GM21381 (cell line): ENCODE results near the gene CACNA2D2.

Experiments used
- ATAC-seq: cut with Tn5 transposase; IDR thresholded peaks from one replicate; pipeline ENCODE4 v1.9.1; 2021; ENCODE audit warnings: mild to moderate bottlenecking, moderate library complexity; ENCODE audit not compliant: unreplicated experiment

Gene CACNA2D2

DNA sequence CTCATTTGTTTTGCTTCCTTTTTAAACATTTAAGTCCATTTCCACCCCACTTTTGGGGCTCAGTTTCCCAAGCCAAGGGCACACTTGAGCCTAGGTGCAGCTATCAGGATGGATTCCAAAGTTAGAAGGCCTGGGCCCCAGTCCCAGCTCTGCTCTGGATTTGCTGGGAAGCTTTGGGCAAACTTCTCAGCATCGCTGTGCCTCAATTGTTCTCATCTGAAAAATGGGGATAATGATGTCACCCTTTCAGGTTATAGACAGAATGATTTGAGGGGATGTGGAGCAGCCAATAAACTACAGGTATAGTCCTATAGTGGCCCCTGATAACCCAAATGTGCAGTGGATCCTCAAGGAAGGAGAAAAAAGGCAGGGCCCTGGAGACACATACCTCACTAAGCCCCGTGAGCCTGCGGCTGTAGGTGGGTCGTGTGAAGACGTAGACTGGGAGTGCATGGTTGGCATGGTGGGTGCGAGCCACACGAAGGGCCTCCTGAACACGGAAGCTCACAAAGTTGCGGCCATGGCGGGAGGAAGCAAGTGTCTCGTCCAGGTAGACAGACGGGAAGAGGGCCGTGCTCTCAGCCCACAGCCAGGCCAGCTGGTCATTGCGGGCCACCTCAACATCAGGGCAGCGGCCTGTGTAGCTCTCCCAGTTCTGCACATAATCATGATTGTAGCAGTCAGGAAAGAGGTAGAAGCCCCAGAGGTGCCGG is 184.1 kb downstream of the CACNA2D2 start:
- ATAC-seq, result no peak

DNA sequence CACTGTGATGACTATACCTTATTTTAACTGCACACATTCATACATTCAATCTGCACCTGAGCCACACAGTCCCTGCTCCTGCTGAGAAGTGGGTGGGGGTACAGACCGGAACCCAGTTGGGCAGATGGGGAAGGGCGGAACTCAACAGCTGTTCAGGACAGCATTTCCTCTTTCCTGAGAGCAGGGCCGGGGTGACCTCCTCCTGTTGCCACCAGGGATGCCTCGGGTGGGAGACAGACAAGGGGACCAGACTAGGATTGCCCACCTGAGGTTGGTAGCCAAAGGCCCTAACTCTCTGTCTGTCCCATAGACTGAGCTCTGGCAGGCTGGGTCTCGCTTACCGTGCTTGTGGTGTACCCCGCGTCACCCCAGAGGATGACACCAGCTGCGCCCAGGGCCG is 184.8 kb downstream of the CACNA2D2 start:
- ATAC-seq, result no peak

GRCh38 chr3:50318163-50318562 is 185.3 kb downstream of the CACNA2D2 start:
- no peak for ATAC-seq

DNA sequence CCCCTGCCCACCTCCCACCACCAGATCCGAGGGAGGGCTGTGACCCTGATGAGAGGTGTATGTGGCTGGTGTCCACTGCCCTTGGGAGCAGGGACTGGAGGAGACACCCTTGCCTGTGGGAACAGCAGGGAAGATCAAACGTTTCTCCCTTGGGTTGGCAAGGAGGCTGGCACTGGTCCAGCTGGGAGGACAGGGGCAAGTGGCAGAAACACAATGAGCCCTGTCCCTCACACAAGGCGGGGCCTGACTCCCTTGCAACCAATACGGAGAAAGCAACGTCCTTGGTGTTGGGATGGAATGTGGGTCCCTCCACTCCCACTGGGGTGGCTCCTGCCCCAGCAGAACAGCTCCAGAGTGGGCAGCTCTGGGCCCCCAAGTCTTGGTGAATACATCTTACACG is 186.1 kb downstream of the CACNA2D2 start:
- no peak for ATAC-seq

- ATAC-seq, result no peak
Observed at GRCh38 chr3:50316657-50317242, 186.7 kb downstream of the CACNA2D2 start.

DNA sequence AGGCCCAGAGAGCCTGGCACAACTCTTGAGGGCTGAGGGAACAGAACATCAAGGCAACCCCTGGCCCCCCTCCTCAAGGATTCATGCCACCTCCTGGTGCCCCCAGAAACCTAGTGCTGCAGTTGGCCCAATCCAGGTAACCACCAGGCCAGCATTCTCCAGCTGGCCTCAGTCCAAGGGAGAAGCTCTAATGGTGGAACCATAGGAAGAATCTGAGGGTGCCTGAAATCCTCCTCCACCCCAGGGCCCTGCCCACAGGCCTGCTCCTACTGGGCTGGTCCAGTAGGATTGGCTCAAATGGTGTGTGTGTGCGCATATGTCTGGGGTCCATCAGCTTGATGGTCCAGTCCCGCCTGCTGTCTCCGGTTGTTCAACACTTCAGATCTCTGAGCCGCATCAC is 188.6 kb downstream of the CACNA2D2 start:
- ATAC-seq, result no peak

- no peak for ATAC-seq
Observed at GRCh38 chr3:50314342-50314741, 189.1 kb downstream of the CACNA2D2 start.
